Fibroblast of skin of scalp (primary cell): ENCODE results near the gene UTS2R. TPM values are rescaled to one million over a fixed set of nuclear protein-coding genes. Genes with fewer than 3 reads are reported as not detected.
A peak's percentile ranks its signal among the peaks of the same experiment; 100 is the strongest.

Experiments used
- DNase-seq: peaks from one replicate; pipeline ENCODE4 v3.0.0-alpha.2; 2013
- polyA plus RNA-seq, 2 experiments: library from polyadenylated mRNA; unstranded; fragments of 120-200 nt; gene quantifications; one replicate each; pipeline ENCODE4 v1.2.1, GENCODE V29; 2013; ENCODE audit not compliant: insufficient read length in 2 of 2

Gene UTS2R
- not detected for polyA plus RNA-seq (2013, experiment 1 of 2; ENCODE audit: insufficient read length)
- polyA plus RNA-seq (2013, experiment 2 of 2; ENCODE audit: insufficient read length) = 0.14 TPM

GRCh38 chr17:82371333-82372248, at the start of gene UTS2R:
UTS2R (plus strand) TSS chr17:82371765; CDS start chr17:82374325, 2,560 bp downstream.
- DNase-seq = no peak

DNA sequence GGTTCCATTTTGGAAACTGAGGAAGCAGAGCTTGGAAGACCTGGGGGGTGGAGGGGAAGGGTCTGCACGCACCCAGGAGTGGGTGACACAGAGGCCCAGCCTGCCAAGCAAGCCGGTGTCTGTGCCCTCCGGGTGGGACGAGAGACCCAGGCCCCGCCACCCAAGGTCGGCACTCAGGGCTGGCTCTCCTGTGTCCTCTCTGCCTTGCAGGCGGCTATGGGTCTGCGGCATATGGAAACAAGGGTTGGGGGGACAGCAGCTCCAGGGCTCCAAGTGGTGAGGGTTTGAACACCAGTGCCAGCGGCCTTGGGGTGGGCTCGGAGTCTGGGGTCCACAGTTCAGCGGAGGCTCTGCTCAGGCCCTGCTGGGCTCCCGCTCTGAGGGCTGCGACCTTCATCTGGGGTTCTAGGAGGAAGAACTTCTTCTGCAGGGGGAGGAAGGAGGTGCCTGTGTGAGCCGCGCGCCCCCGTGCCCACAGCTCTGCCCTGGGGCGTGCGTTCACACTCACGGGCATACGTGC, 49.6 kb upstream of the UTS2R start:
- DNase-seq = no peak

- DNase-seq = no peak
Observed at GRCh38 chr17:82322526-82323453, 48.8 kb upstream of the UTS2R start.

- no peak for DNase-seq
Observed at GRCh38 chr17:82323514-82324234, 47.9 kb upstream of the UTS2R start.

DNA sequence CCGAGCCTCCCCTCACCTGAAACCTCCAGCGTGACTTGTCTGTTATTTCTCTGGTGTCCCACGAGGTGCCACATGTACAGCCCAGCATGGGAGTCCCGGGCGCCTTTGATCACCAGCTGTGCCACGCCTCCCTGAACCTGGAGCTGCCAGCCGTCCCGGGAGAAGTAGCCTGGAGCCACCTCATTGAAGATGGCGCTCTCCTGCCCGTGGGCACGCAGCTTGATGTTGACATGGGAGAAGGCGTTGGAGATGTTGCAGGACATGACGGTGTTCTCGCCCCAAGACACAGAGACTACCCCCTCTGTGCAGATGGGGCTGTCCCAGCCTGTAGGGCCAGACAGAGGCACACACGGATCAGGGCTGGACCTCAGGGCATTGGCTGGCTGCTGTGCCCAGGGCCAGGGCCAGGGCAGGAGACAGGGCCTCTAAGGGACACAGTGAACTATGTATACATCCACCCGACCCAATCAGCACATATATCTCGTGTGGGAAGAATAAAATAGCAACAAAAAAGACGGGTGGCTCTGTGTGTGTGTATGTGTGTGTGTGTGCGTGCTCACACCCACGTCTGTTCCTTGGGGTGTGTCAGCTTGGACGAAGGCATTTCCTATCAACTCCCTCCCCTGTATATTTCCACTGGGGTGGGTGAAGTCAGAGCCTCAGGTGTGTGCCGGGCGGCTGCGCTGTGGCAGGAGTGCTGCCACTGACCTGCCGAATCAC, 46.8 kb upstream of the UTS2R start:
- no peak for DNase-seq

- no peak for DNase-seq
Observed at GRCh38 chr17:82325286-82326180, 46.0 kb upstream of the UTS2R start.

DNA sequence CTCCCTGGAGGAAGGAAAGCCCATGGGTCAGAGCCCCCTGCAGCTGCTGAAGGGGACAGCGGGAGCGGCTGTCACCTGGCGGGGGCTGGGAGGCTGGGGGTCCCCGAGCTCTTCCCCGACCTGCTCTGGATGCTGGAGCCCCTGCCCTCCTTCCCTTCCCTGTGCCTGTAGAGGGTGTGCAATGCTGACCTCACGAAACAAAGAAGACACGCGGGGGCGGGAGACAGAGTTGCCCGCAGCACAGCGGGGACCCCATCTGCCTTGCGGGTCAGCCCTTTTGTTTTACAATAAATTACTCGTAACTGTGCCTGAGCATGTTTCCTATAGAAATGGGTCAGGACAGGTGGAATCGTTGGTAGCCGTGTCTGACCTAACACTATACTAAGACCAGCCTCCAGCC, 44.3 kb upstream of the UTS2R start:
- DNase-seq = no peak

DNA sequence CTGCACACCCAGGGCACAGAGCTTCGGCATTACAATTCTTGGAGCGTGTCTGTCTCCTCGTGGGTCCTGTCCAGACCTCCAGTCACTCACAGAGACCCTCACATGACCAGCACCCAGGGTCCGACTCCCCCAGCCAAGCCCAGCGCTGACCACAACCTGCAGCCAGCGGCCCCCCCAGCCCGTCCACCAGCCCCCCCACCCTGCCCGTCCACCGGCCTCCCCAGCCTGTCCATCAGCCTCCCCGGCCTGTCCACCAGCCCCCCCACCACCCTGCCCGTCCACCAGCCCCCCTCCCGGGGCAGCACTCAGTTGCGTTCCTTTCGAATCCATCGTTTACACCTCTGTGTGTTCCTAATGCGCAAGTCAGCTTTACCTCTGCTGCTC, 43.8 kb upstream of the UTS2R start:
- DNase-seq = no peak

GRCh38 chr17:82328141-82328993, 43.2 kb upstream of the UTS2R start:
- no peak for DNase-seq

GRCh38 chr17:82328994-82329507, 42.5 kb upstream of the UTS2R start:
- no peak for DNase-seq

GRCh38 chr17:82329683-82330321, 41.8 kb upstream of the UTS2R start:
- DNase-seq = no peak

GRCh38 chr17:82330322-82331239, 41.0 kb upstream of the UTS2R start:
- peak; percentile 60 for DNase-seq

GRCh38 chr17:82331345-82331939, 40.1 kb upstream of the UTS2R start:
- no peak for DNase-seq

- no peak for DNase-seq
Observed at GRCh38 chr17:82332669-82333278, 38.8 kb upstream of the UTS2R start.

- DNase-seq = peak; percentile 58
Observed at GRCh38 chr17:82333279-82334171, 38.0 kb upstream of the UTS2R start, which contains the start of gene SECTM1. SECTM1 (minus strand) TSS chr17:82333766; CDS start chr17:82327240, 6,526 bp downstream.
